Measurements from ENCODE around the gene CDH8.
"Not testable (repeated sequence)": the region's sequence is repeated elsewhere in the genome, so short reads cannot be mapped to it uniquely, and the experiment has no call there.

CDH8 gene

GRCh38 chr16:61763013-61763412 lies 273.2 kb downstream of the CDH8 start:
- no peak for DNase-seq

DNA sequence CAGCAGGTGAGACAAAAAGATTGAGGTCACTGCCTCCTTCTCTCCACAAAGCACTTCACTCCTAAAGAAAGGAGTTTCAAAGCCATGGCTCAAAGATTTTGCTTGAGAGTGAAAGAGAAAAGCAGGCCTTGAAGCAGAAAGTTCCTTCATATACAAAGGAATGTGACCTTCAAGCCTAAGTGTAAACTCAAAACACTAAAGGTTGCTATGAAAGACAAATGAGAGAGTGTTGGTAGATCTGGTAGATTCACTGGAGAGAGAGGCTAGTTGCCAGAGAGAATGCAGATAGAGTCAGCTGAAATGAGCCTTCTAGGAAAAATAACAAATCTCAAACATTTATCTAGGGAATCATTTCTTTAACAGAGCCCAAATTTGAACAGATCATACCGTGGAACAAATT lies 305.2 kb downstream of the CDH8 start:
- DNase-seq, result no peak

- no peak for DNase-seq
Observed at GRCh38 chr16:61726701-61727100, 309.5 kb downstream of the CDH8 start.

GRCh38 chr16:61726125-61726524 lies 310.1 kb downstream of the CDH8 start:
- DNase-seq, result no peak

GRCh38 chr16:61721544-61721943 lies 314.7 kb downstream of the CDH8 start:
- DNase-seq, result no peak

- DNase-seq, result no peak
Observed at GRCh38 chr16:61715393-61715792, 320.8 kb downstream of the CDH8 start.

- no peak for DNase-seq
Observed at GRCh38 chr16:61713787-61714186, 322.5 kb downstream of the CDH8 start.

GRCh38 chr16:61699640-61700039 lies 336.6 kb downstream of the CDH8 start:
- DNase-seq, result not testable (repeated sequence)

- DNase-seq, result no peak
Observed at GRCh38 chr16:61684541-61684940, 351.7 kb downstream of the CDH8 start.

DNA sequence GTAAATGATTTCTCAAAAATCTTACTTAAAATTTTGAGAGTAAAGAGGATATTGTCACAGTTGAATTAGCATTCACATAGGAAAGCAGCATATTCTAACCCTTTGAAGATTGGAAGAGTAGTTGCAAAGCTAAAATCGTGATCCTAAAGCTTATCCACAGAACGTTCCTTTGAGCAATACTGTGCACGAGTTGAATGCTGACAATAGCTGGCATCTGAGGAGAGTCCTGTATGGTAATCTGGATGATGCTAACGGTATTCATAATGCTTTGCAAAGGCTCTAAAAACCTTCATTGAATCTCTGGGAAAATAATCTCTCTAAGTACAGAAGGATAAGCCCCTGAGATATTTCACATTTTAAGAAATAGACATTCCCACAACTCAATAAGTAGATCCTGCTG lies 354.6 kb downstream of the CDH8 start:
- DNase-seq, result no peak

- DNase-seq, result no peak
Observed at GRCh38 chr16:61681124-61681523, 355.1 kb downstream of the CDH8 start.

GRCh38 chr16:61678182-61678581 lies 358.1 kb downstream of the CDH8 start:
- DNase-seq, result no peak

- DNase-seq, result no peak
Observed at GRCh38 chr16:61677776-61678175, 358.5 kb downstream of the CDH8 start.

- no peak for DNase-seq
Observed at GRCh38 chr16:61676740-61677139, 359.5 kb downstream of the CDH8 start.

GRCh38 chr16:61671161-61671560 lies 365.1 kb downstream of the CDH8 start:
- DNase-seq, result no peak

- DNase-seq, result no peak
Observed at GRCh38 chr16:61665512-61665911, 370.7 kb downstream of the CDH8 start.

DNA sequence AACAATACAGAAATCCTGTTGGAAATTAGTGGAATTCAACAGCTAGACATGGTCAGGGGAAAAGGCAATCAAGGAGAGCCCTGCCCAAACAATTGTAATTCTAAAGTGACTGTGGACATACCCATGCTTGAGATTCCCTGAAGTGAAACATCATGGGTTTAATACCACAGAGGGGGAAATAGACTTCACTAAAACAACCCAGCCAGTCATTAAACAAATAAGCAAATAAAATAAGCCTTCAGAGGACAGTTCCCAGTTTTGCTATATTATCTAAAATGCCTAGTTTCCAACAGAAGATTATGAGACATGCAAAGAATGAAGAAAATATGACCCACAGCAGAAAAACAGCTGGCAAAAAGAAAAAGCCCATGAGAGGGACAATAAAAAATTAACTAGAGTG lies 376.3 kb downstream of the CDH8 start:
- DNase-seq, result no peak

- DNase-seq, result no peak
Observed at GRCh38 chr16:61654962-61655361, 381.3 kb downstream of the CDH8 start.

GRCh38 chr16:61653544-61653943 lies 382.7 kb downstream of the CDH8 start:
- no peak for DNase-seq

DNA sequence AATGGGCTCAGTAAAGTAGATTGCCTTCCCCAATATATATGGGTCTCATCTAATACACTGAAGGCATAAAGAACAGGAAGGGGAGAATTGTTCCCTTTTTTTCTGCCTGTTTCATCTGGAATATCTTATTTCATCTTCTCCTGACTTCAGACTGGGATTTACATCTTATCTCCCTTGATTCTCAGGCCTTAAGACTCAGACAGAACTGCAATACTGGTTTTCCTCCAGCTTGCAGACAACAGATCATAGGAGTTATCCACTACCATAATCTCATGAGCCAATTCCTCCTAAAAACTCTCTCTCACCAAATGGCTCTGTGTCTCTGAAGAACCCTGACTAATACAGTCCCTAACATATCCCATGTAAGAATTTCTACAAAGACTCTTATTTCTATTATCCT lies 390.7 kb downstream of the CDH8 start:
- no peak for DNase-seq

- no peak for DNase-seq
Observed at GRCh38 chr16:61644736-61645135, 391.5 kb downstream of the CDH8 start.

- no peak for DNase-seq
Observed at GRCh38 chr16:61617219-61617783, 418.9 kb downstream of the CDH8 start.

- no peak for DNase-seq
Observed at GRCh38 chr16:61616088-61616487, 420.1 kb downstream of the CDH8 start.

DNA sequence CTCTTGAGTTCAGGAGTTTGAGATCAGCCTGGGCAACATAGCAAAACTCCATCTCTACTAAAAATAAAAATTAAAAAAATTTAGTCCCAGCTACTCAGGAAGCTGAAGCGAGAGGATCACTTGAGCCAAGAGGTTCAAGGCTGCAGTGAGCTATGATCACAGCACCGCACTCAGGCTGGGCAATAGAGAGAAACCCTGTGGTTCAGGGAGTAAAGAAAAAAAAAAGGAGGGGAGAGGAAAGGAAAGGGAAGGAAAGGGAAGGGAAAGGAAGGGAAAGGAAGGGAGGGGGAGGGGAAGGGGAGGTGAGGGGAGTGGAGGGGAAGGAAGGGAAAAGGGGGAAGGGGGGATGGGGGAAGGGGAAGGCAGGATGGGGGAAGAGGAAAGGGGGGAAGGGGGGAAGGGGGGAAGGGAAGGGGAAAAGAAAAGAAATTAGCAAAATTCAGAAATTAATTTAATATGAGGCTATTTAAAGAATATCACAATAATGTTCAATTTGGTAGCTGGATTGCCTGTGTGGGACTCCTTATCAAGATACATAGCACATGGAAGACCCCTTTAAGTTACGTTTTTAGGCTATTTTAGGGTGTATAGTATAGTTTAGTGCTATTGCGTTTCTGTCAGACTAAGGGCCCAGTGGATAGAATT lies 424.3 kb downstream of the CDH8 start:
- DNase-seq, result no peak

- DNase-seq, result no peak
Observed at GRCh38 chr16:61606581-61606980, 429.7 kb downstream of the CDH8 start.

Data from MV-4-11 (cell line).